Measurements from ENCODE around the gene ATF7.
"Not testable (repeated sequence)": the region's sequence is repeated elsewhere in the genome, so short reads cannot be mapped to it uniquely, and the experiment has no call there.

DNA sequence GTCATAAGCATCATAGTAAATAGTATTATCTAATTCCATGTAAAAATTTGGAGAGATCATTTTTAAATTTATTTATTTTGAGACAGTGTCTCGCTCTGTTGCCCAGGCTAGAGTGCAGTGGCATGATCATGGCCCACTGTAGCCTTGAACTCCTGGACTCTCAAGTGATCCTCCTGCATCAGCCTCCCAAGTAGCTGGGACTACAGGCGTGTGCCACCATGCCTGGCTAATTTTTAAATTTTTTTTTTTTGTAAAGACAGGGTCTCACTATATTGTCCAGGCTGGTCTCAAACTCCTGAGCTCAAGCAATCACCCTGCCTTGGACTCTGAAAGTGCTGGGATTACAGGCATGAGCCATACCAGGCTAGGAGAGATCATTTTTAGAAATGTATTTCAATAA, 27.2 kb downstream of the ATF7 start:
- not testable (repeated sequence) for TF ChIP-seq SIN3A (IDR thresholded peaks at IDR 0.05; ENCODE audit: borderline replicate concordance, low read depth, low read length); SMC3 (IDR thresholded peaks at IDR 0.05; ENCODE audit: low read length); ZNF549 (CRISPR knock-in tag; IDR thresholded peaks at IDR 0.05); ATF1 (CRISPR knock-in tag; IDR thresholded peaks at IDR 0.05); SAFB2 (CRISPR knock-in tag; IDR thresholded peaks at IDR 0.05; ENCODE audit: borderline replicate concordance, low read depth); SYNCRIP (IDR thresholded peaks at IDR 0.05; ENCODE audit: insufficient read depth, low read depth, low read length); PPARG (CRISPR knock-in tag; conservative IDR thresholded peaks at IDR 0.05)
- TF ChIP-seq, protein P1, sequence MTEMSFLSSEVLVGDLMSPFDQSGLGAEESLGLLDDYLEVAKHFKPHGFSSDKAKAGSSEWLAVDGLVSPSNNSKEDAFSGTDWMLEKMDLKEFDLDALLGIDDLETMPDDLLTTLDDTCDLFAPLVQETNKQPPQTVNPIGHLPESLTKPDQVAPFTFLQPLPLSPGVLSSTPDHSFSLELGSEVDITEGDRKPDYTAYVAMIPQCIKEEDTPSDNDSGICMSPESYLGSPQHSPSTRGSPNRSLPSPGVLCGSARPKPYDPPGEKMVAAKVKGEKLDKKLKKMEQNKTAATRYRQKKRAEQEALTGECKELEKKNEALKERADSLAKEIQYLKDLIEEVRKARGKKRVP (CRISPR knock-in tag; IDR thresholded peaks at IDR 0.05) = not testable (repeated sequence)
- TF ChIP-seq, protein P2, sequence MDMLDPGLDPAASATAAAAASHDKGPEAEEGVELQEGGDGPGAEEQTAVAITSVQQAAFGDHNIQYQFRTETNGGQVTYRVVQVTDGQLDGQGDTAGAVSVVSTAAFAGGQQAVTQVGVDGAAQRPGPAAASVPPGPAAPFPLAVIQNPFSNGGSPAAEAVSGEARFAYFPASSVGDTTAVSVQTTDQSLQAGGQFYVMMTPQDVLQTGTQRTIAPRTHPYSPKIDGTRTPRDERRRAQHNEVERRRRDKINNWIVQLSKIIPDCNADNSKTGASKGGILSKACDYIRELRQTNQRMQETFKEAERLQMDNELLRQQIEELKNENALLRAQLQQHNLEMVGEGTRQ (IDR thresholded peaks at IDR 0.05; ENCODE audit: low read depth, low read length) = not testable (repeated sequence)
- TF ChIP-seq, protein P2 (CRISPR knock-in tag; IDR thresholded peaks at IDR 0.05; ENCODE audit: borderline replicate concordance) = not testable (repeated sequence)
- TF ChIP-seq, protein P3, sequence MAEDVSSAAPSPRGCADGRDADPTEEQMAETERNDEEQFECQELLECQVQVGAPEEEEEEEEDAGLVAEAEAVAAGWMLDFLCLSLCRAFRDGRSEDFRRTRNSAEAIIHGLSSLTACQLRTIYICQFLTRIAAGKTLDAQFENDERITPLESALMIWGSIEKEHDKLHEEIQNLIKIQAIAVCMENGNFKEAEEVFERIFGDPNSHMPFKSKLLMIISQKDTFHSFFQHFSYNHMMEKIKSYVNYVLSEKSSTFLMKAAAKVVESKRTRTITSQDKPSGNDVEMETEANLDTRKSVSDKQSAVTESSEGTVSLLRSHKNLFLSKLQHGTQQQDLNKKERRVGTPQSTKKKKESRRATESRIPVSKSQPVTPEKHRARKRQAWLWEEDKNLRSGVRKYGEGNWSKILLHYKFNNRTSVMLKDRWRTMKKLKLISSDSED (CRISPR knock-in tag; IDR thresholded peaks at IDR 0.05) = not testable (repeated sequence)
- TF ChIP-seq, protein P4, sequence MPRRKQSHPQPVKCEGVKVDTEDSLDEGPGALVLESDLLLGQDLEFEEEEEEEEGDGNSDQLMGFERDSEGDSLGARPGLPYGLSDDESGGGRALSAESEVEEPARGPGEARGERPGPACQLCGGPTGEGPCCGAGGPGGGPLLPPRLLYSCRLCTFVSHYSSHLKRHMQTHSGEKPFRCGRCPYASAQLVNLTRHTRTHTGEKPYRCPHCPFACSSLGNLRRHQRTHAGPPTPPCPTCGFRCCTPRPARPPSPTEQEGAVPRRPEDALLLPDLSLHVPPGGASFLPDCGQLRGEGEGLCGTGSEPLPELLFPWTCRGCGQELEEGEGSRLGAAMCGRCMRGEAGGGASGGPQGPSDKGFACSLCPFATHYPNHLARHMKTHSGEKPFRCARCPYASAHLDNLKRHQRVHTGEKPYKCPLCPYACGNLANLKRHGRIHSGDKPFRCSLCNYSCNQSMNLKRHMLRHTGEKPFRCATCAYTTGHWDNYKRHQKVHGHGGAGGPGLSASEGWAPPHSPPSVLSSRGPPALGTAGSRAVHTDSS (CRISPR knock-in tag; conservative IDR thresholded peaks at IDR 0.05) = not testable (repeated sequence)

Measured in HepG2 (cell line).